ENCODE measurements around the gene NUP188. TPM values are rescaled to one million over a fixed set of nuclear protein-coding genes. Genes with fewer than 3 reads are reported as not detected.

The NUP188 gene
- total and polyA plus RNA-seq, 2 experiments from 2014 or later: 25.5 to 117 TPM

- Histone ChIP-seq H3K4me2 (no peak overlapping the region), H3K4me1 (ENCODE audit: insufficient read depth) (no peaks in the 10 kb centered on the region), H3K9me2 (ENCODE audit: insufficient read depth) (no peaks in the 10 kb centered on the region), H3K36me3 (ENCODE audit: insufficient read depth) (no peaks in the 10 kb centered on the region), H3K79me2 (replicated peaks; ENCODE audit: insufficient read depth) (no peaks in the 10 kb centered on the region), H3K4me3 (no peak overlapping the region), H3F3A (replicated peaks; ENCODE audit: low read depth) (no peaks in the 10 kb centered on the region), H3K27ac (ENCODE audit: low read depth) (peak overlapping the region; percentile 26; the same call in 1 of the 2 replicates), H4K20me1 (replicated peaks; ENCODE audit: insufficient read depth) (peaks cover 6% of the 10 kb centered on the region; the same call in 1 of the 2 replicates), H3K27me3 (ENCODE audit: insufficient read depth) (no peaks in the 10 kb centered on the region), H2AFZ (no peak overlapping the region)
- DNase-seq (ENCODE audit: low spot score): no peak
- Mint-ChIP-seq H3K4me1 (peaks cover 5% of the 10 kb centered on the region; the same call in 1 of the 3 replicates), H3K9me3 (no peaks in the 10 kb centered on the region), H3K4me3 (no peak overlapping the region), H3K27ac (peak overlapping the region; percentile 76), H3K27me3 (ENCODE audit: insufficient read depth, low read depth, poor library complexity) (peaks cover 9% of the 10 kb centered on the region), H3K36me3 (ENCODE audit: low read depth) (peaks cover 19% of the 10 kb centered on the region)
- TF ChIP-seq NANOG (IDR thresholded peaks at IDR 0.05; ENCODE audit: borderline replicate concordance): no peak
- no peak for TF ChIP-seq EZH2phosphoT487 (IDR thresholded peaks at IDR 0.05; ENCODE audit: unreplicated experiment)
- no peak for TF ChIP-seq CREB1 (CRISPR knock-in tag; IDR thresholded peaks at IDR 0.05; ENCODE audit: low read depth)
- no peak for TF ChIP-seq ZNF331 (CRISPR knock-in tag; IDR thresholded peaks at IDR 0.05; ENCODE audit: low read depth)
- TF ChIP-seq POLR2AphosphoS5 (IDR thresholded peaks at IDR 0.05; ENCODE audit: low read depth): no peak
- no peak for TF ChIP-seq REST (IDR thresholded peaks at IDR 0.05; ENCODE audit: unreplicated experiment)
- TF ChIP-seq ETS1 (IDR thresholded peaks at IDR 0.05): no peak
- no peak for TF ChIP-seq EZH2 (IDR thresholded peaks at IDR 0.05; ENCODE audit: low read depth, unreplicated experiment)
- no peak for TF ChIP-seq ZNF462 (CRISPR knock-in tag; IDR thresholded peaks at IDR 0.05)
- no peak for TF ChIP-seq ZNF114 (CRISPR knock-in tag; IDR thresholded peaks at IDR 0.05)
- no peak for TF ChIP-seq CTCF (conservative IDR thresholded peaks at IDR 0.05; ENCODE audit: low read depth in 2 of 2)
- TF ChIP-seq STAT1 (IDR thresholded peaks at IDR 0.05; ENCODE audit: unreplicated experiment): no peak
- no peak for TF ChIP-seq JUNB (IDR thresholded peaks at IDR 0.05; ENCODE audit: unreplicated experiment)
- ATAC-seq: no peak
These were observed 65.5 kb downstream of the NUP188 start for GRCh38 chr9:129012893-129013448.

Data from GM23338 (cell line).